ENCODE measurements around the gene PODXL2. TPM values are rescaled to one million over a fixed set of nuclear protein-coding genes. Genes with fewer than 3 reads are reported as not detected.

The PODXL2 gene
- total and polyA plus RNA-seq, 2 donors (not counting 1 experiment from before 2014, with no cell fraction given), result 3.1 to 4.0 TPM

DNA sequence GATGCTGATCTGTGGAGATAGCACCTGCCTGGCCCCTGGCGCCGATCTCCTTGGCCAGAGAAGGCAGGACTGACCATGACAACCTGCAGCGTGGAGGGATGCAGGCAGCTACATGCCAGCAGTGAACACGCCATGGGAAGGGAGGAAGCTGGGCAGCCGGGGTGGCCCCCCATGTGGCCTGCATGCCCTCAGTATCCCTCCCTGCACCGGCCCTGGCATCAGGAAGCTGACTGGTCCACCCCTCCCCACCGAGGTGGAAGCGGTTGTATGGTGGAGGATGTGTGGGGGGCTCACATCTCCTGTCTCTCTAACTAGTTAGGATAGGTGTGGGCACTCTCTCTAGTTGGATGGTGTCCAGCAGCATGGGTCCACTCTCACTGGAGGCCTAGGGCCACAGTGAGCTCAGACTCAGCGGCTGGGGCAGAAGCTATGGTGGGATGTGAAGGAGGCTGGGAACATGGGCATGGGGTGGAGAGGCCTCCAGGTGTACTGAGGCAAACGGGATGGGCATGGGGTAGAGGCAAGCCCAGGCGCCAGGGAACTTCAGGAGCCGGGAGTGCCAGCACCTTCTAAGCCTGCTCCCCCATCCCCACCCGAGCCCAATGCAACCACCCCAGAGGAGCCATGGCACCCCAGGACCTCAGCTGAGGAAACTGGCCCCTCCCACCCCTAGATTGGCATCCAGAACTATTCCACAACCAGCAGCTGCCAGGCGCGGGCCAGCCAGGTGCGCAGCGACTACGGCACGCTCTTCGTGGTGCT, 42.0 kb downstream of the PODXL2 start:
- H3K9me3 Mint-ChIP-seq (ENCODE audit: insufficient read depth), result no peaks in the 10 kb centered on the region
- intact Hi-C loops (cut with micrococcal nuclease), result no loop called here
- ATAC-seq (ENCODE audit: low read depth) (no peak), DNase-seq (no peak)
- H3K4me2 ChIP-seq (replicated peaks; ENCODE audit: low read depth, low read length, poor library complexity, severe bottlenecking), result peak overlapping the region; percentile 99
- POLR2A ChIA-PET, result interaction anchor here (0.5 to 1.5 kb wide), 2 partner anchors 19 to 22 kb away, joined by 3 to 11 read pairs; no protein-coding TSS in a partner anchor
- no peaks in the 10 kb centered on the region for H3K9me3 ChIP-seq (ENCODE audit: control extremely low read depth in 1 of 3, control insufficient read depth in 2 of 3, insufficient read depth in 1 of 3, low read length in 2 of 3)
- H3K27me3 ChIP-seq (replicated peaks in 1 of 4; ENCODE audit: control extremely low read depth in 1 of 4, control insufficient read depth in 3 of 4, insufficient read depth in 4 of 4, low read length in 3 of 4), result no peaks in the 10 kb centered on the region
- peaks cover 24% of the 10 kb centered on the region for H3K79me2 ChIP-seq (ENCODE audit: control insufficient read depth, insufficient read depth, low read length)
- H3K4me1 ChIP-seq (ENCODE audit: control insufficient read depth in 2 of 2, insufficient read depth in 2 of 2, low read length in 2 of 2), result peaks cover 16 to 22% of the 10 kb centered on the region in 2 donors
- H3K4me3 ChIP-seq (ENCODE audit: control extremely low read depth in 1 of 5, extremely low read depth in 1 of 5, insufficient read depth in 1 of 5, low read depth in 2 of 5, low read length in 4 of 5), result no peak overlapping the region
- peaks cover 29% of the 10 kb centered on the region for H3K4me1 Mint-ChIP-seq
- CTCF ChIA-PET, result interaction anchor here (1.1 to 2.3 kb wide), 2 partner anchors 25 to 405 kb away, joined by 3 to 5 read pairs; no protein-coding TSS in a partner anchor
- H3K27me3 Mint-ChIP-seq, result no peaks in the 10 kb centered on the region
- WGBS (ENCODE audit: insufficient coverage), result 94% methylated on average over 16 of the region's 20 CpGs
- peak overlapping the region; percentile 98 for H3K9ac ChIP-seq (ENCODE audit: low read length)
- peak overlapping the region; percentile 94 for H3K4me3 Mint-ChIP-seq
- H3K27ac Mint-ChIP-seq, result peak overlapping the region; percentile 85
- H3K36me3 ChIP-seq (replicated peaks in 1 of 2; ENCODE audit: control extremely low read depth in 1 of 2, control insufficient read depth in 1 of 2, extremely low read depth in 1 of 2, insufficient read depth in 2 of 2, low read length in 1 of 2), result peaks cover 0 to 4% of the 10 kb centered on the region in 2 experiments
- peaks cover 24% of the 10 kb centered on the region for H4K20me1 ChIP-seq (ENCODE audit: control insufficient read depth, insufficient read depth, low read length, poor library complexity, severe bottlenecking)
- no peak overlapping the region for H3K27ac ChIP-seq (ENCODE audit: low read length in 2 of 2)
- TF ChIP-seq EZH2 (IDR thresholded peaks at IDR 0.05; ENCODE audit: borderline replicate concordance, insufficient read depth, low read depth, low read length, poor library complexity, severe bottlenecking) (no peak), CTCF (IDR thresholded peaks at IDR 0.05) (no peak)
- H2AFZ ChIP-seq (ENCODE audit: insufficient read depth, low read depth, low read length, poor library complexity, severe bottlenecking), result no peak overlapping the region

Measured in B cell (primary cell).